Right forelimb (tissue), 1 donor: ENCODE data around the gene IMP4.
"Not testable (repeated sequence)": the region's sequence is repeated elsewhere in the genome, so short reads cannot be mapped to it uniquely, and the experiment has no call there.

Experiments
- DNase-seq: peaks from one replicate; pipeline ENCODE4 v3.0.0-alpha.2; 2018

The IMP4 gene, protein sequence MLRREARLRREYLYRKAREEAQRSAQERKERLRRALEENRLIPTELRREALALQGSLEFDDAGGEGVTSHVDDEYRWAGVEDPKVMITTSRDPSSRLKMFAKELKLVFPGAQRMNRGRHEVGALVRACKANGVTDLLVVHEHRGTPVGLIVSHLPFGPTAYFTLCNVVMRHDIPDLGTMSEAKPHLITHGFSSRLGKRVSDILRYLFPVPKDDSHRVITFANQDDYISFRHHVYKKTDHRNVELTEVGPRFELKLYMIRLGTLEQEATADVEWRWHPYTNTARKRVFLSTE

DNA sequence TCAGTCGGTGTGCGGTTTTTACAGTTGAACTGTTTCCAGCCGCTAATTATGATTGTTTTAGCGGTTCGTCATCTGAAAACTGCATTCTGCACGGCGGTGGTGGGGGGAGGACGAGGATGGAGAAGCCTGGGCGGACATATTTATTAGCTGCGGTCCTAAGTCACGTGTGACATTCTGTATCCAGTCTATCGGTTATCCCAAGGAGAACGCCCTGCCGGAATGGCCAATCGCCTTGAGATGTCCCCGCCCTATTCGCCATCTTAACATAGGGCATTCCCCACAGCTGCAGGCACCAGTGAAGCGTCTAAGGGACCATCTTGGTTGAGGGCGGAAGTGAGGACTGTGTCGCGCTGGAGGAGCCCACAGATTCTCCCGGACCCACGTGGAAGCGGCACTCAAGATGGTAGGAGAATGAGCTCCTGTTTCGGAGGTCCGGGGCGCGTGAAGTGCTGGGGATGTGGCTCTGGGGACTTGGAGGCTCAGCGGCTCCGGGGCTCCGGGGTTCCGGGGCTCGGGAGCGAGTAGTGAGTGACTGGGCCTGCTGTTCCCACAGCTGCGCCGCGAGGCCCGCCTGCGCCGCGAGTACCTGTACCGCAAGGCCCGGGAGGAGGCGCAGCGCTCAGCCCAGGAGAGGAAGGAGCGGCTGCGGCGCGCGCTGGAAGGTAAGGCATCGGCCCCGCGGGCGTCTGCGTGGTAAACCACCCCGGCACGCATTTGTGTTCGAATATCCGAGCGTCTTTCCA, at the start of gene IMP4:
Gene IMP4, plus strand, starts transcription at position 365 of the 743 bp plus-strand sequence. Its CDS starts 36 bp downstream, at position 401.
- peak; percentile 95 for DNase-seq

DNA sequence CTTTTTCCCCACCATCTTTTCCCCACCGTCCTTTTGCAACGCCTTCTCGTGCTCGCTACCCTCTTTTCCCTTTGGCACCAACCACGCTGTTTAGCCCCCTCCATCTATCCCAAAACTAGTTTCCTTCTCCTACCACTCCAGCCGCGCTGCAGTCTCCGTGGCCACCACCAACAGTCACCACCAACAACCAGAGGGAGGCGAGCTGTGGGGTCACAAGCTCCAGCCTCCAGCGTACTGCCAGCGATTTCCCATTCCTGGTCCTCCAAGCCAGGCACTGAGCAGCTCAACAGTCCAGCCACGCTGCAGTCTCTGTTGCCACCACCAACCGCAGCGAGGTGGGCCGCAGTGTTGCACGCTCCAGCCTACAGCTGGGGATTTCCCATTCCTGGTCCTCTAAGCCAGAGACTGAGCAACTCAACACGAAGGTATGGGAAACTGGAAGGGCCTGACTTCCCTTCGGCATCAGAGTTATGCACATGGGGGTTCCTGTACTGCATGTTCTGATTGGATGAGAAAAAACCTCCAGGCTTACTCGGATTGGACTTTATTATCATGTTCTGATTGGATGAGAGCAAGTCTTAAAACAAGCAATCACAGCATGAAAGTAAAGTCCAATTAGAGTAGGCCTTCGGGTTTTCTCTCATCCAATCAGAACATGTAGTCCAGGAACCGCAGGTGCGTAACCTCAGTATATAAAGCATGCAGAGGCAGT, 42.3 kb upstream of the IMP4 start:
- DNase-seq, result no peak

DNA sequence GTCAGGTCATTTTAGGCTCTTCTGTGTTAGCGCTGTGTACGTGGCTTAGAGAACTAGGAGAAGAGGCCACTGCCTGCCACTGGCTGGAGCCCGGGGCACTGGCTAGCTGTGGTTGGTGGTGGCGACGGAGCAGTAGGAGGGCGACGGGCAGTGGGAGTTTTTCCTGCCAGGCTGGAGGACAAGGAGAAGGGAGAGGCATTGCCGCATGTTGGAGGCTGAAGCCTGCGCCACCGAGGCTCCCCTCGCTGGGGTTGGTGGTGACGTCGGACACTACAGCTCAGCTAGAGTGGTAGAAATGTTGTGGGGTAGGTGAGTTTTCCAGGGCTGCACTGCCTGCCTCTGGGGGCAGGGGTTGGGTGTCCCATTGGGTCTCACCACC, 41.7 kb upstream of the IMP4 start:
- DNase-seq, result no peak

- no peak for DNase-seq
These were observed 40.4 kb upstream of the IMP4 start for GRCh38 chr2:130302164-130302886.

- no peak for DNase-seq
These were observed 39.5 kb upstream of the IMP4 start for GRCh38 chr2:130303169-130303568.

GRCh38 chr2:130304726-130305125, 38.0 kb upstream of the IMP4 start:
- DNase-seq, result no peak

GRCh38 chr2:130307850-130308249, 34.8 kb upstream of the IMP4 start:
- no peak for DNase-seq

DNA sequence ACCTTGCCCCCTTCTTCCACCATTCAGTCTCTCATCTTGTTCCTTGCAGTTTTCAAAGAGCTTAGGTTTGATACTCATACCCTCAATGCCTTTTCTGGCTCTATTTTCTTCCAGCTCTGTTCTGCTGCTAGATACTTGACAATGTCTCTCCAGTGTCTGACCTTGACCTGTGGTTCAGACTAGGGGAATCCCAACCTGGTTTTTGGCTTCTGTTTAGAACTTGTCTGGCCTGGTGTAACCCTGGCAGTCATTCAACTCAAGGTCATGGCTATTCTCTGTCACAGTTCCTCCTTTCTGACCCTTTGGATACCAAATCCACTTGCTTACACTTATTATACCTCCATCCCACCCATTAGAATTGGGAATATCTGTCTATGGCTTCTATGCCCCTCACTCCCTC, 31.8 kb upstream of the IMP4 start:
- no peak for DNase-seq

DNA sequence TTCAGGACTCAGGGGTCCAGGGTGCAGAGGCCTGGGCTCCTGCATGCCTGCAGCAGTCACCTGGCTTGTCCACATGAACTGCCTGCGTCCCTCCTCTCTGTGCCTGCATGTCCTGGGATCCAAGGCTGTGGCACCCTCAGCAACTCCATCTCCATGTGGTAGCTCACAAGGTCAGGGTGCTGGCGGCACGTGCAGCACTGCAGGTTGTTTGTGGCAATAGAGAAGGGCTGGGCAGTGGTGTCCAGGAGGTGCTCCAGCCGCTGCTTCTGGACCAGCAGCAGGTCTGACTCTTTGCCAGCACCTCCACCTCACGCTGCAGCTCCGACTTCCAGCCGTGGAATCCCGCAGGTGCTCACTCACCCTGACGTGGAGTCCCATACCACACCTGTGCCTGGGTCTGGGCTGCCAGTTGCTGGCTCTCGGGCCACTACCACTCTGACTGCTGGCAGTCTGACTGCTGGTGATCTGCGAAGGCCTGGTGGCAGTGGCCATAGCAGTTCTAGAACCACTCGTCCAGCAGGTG, 28.8 kb upstream of the IMP4 start:
- DNase-seq, result no peak

DNA sequence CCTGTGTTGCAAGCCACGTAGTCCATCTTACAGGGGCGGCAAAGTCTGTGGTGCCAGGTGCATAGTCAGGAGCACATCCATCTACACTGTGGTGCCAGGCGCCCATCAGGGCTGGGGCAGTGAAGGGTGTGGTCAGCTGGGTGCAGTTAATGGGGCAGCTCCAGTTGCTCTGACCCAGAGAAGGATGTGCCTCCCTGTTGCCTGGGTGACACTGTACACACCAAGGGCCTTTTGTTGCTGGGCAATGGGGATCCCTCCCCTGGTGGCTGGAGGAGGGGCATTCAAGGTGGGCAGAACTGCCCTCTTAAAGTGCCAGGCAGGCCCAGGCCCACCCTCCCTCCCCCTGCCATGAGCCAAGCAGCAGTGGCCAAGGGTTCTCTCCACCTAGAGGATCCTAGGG, 28.3 kb upstream of the IMP4 start:
- no peak for DNase-seq

- DNase-seq, result no peak
These were observed 26.1 kb upstream of the IMP4 start for GRCh38 chr2:130316596-130316995.

- DNase-seq, result no peak
These were observed 23.8 kb upstream of the IMP4 start for GRCh38 chr2:130318906-130319305.

DNA sequence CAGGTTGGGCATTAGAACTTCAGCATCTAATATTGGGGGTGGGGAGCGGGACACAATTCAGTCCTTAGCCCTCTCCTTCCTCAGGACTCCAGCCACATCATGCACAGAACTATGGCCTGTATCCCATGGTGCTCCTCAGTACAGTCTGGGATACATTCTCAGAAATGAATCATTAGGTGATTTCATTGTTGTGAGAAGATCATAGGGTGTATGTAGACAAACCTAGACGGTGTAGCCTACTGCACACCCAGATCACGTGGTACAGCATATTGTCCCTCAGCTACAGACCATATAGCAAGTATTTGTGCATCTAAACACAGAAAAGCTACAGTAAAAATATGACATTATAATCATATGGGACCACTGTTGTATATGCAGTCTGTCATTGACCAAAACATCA, 23.2 kb upstream of the IMP4 start:
- DNase-seq, result no peak

- DNase-seq, result no peak
These were observed 14.8 kb upstream of the IMP4 start for GRCh38 chr2:130327703-130328527.

DNA sequence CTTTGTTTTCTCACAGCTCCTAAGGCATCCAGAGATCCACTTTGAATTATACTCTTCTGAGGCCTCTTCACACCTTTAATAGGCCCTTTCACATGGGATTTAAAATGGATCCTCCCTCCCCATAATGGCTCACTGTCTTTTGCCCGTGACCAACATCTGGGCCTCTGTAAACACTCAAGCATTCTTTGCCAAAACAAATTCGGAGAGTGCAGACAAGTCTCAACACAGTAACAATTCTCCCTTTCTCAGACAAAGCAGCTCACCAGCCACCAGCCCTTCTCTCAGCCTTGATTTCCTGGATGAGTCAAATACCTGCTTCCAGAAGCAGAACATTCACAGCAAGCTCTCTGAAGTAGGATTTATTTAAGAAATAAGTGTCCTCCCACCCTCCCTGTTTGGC, 14.0 kb upstream of the IMP4 start:
- no peak for DNase-seq

DNA sequence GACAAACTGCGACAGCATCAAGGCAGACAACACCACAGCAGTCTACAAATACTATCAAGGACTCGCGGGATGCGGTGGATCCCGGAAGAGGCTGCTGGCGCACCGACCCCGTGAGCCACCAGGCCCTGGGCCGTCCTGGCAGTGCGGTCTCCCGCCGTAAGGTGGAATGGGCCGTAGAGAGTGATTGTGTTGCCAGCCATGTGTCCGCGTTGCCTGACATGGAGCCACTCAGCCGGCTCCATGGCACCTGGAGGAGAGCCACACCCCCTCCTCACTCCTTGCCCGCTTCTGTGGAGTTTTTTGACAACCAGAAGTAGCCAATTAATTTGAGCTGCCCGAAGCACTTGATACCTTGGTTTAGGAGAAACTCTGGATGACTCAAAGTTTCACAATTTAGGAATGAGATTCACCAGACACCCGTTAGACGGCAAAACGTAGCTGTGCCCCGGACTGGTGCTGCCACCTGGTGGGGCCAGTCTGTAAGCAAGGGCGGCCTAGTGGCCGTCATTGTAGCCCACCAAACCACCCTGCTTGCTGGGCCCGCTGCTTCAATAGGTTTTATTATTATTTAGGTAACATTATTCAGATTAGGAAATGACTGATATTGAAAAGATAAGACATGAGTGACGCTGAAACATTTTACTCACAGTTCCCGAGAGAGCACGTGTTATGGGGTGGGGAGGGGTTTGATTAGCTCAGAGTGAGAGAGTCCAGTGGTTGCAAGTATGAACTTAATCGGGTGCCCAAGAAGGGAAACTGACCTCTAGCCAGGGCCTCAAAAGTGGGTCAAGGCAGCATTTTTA, 10.2 kb upstream of the IMP4 start:
- DNase-seq, result peak; percentile 85

DNA sequence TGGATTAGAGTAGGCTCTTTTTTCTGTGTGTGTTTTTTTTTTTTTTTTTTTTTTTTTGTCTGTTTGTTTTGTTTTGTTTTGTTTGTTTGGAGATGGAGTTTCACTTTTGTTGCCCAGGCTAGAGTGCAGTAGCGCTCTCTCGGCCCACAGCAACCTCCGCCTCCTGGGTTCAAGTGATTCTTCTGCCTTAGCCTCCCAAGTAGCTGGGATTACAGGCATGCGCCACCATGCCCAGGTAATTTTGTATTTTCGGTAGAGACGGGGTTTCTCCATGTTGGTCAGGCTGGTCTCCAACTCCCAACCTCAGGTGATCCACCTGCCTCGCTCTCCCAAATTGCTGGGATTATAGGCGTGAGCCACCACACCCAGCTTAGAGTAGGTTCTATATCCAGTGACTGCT, 9.4 kb upstream of the IMP4 start:
- DNase-seq, result not testable (repeated sequence)

- DNase-seq, result no peak
These were observed 8.7 kb upstream of the IMP4 start for GRCh38 chr2:130334026-130334425.

DNA sequence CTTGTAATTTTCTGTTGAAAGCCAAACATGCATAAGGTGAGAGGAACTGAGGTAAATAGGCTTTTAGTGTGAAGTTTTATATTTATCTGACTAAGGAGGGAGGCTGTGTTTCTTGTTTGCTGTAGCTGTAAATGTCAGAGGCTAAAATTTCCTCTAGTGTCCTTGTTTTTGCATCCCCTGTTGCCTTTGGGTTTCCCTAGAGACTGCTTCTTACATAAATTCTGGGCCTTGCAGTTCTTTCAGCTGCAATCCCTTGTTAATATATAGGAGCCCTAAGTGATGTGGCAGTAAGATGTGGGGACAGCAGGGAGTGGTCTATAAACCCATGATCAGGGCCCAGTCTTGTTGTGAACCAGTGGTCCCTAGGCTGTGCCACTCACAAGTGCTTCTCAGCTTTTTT, 7.5 kb upstream of the IMP4 start:
- DNase-seq, result no peak

DNA sequence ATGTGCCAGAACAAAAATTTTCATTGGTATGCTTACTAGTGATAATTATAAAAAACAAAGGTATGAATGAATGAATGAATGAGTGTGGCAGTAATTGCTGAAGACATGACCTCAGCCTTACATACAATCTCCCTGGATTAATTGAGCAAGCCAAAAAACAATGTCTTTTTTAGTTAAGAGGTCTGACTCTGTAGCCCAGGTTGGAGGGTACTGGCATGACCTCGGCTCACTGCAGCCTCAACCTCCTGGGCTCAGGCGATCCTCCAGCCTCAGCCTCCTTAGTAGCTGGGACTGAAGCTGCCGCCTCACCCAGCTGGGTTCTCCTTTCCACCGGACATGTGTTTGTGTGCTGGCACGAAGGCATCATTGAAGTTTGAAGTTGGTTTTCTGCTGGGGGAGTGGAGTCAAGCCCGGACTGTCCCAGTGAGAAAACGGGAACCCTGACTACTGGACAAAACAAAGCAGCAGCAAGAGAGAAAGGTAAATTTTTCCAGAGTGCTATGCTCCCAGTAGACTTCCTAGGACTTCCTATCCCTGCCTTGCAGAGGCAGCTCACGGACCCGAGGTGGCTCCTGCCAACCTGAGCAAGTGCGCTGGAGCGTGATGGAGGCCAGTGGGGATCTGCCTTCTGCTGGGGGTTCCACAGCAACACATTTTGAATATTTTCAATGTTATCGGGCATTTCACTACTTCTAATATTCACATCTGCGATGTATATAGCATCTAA, 6.4 kb upstream of the IMP4 start:
- no peak for DNase-seq
